ENCODE measurements around the gene HDAC9. TPM values are rescaled to one million over a fixed set of nuclear protein-coding genes. Genes with fewer than 3 reads are reported as not detected.

The HDAC9 gene
- polyA plus RNA-seq, 3 donors from 2014 or later: 10.1 to 28.7 (median 18.1) TPM

DNA sequence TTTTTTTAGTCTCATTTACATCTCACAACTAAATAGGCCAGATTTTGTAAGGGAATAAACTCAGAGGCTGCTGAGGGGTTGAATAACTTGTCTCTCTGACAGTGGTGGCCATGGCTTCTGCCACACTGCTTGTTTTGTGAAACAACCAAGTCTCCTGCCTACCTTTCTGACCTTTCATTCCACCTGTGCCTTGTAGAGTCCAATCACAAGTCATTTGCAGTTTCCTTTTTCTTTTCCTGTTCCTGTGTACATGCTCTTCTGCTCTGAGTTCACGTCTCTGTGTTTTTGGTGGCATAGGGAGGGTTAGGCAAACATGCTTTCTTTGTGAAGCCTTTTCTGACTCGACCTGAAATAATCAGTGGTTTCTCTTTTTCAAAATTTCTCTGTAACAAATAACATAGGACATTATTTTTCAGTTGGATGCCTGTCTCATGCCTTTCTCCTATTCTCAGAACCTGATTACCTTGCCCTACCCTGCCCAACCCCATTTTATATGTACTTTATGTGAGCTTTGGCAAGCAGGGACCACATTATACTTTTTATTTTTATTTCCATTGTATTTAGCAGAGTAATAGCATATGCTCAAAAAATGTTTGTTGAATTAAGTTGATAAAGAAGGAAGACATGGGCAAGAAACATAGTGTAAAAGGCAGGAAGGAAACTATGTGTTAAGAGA, 81.7 kb downstream of the HDAC9 start:
- no peak for DNase-seq
- no peaks in the 10 kb centered on the region for H3K9me3 Mint-ChIP-seq
- no peaks in the 10 kb centered on the region for H3K27me3 Mint-ChIP-seq (ENCODE audit: low read depth in 3 of 3)
- H3K4me3 Mint-ChIP-seq: no peak overlapping the region
- H3K27ac Mint-ChIP-seq: peak overlapping the region in 2 of 6 donors; percentile 5 to 40
- peaks cover 0 to 4% (median 0%) of the 10 kb centered on the region in 3 donors for H3K36me3 Mint-ChIP-seq
- peaks cover 23% of the 10 kb centered on the region in 2 donors for H3K4me1 Mint-ChIP-seq

DNA sequence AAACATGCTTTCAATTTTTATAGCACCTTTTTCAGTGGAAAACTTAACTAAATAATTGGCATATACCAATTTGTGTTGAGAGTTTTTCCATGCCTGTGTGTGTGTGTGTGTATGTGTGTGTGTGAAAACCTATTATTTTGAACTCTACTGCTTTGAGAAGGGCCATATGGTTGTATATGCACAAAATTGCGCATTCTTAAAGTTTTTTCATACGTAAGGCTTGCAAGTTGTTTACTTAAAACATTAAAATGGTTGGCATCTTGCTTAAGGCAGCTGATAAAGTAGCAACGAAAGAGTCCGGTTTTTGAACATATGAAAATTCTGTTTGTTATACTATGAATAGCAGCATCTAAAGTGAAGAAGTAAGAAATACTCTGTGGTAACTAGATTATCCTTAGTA, 84.1 kb downstream of the HDAC9 start:
- no peaks in the 10 kb centered on the region for H3K9me3 Mint-ChIP-seq
- H3K27ac Mint-ChIP-seq: no peak overlapping the region
- peaks cover 0 to 4% (median 3%) of the 10 kb centered on the region in 3 donors for H3K36me3 Mint-ChIP-seq
- H3K4me3 Mint-ChIP-seq: no peak overlapping the region
- H3K27me3 Mint-ChIP-seq (ENCODE audit: low read depth in 3 of 3): no peaks in the 10 kb centered on the region
- no peak for DNase-seq
- H3K4me1 Mint-ChIP-seq: peaks cover 23% of the 10 kb centered on the region in 2 donors

DNA sequence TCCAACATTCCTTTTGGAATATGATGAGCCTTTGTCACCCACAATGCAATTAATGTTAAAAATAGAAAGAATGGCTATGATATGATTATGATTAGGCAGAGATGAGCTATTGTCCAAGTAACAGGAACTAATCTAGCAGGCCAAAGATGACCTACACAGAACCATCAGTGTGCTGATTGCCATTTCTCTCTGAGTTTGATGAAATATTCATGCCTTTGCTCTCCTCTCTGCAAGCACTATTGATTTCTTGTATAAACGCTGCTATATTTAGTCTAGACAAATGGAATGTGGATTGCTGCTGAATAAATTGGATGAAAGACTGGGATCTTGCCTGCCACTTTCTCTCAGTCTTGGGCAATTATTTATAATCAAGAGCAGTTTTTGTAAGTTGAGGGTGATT, 85.4 kb downstream of the HDAC9 start:
- Mint-ChIP-seq H3K4me1 (peaks cover 19 to 22% of the 10 kb centered on the region in 2 donors), H3K27me3 (ENCODE audit: low read depth in 3 of 3) (no peaks in the 10 kb centered on the region), H3K9me3 (no peaks in the 10 kb centered on the region), H3K27ac (no peak overlapping the region), H3K36me3 (peaks cover 0 to 4% (median 3%) of the 10 kb centered on the region in 3 donors), H3K4me3 (no peak overlapping the region)
- no peak for DNase-seq

DNA sequence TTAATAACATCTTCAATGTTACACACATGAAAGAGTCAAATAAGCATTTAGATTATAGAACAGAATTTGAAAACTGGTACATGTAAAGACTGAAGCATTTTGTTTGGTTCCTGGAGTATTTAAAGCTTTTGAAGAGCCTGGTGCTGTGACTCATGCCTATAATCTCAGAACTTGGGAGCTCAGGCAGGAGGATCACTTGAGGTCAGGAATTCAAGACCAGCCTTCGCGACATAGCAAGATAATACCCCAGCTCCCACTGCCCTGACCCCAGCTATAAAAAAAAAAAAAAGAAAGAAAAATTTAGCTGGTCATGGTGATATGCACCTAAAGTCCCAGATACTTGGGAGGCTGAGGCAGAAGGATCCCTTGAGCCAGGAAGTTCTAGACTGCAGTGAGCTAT, 87.8 kb downstream of the HDAC9 start:
- Mint-ChIP-seq H3K27ac (no peak overlapping the region), H3K4me1 (peaks cover 0 to 1% of the 10 kb centered on the region in 2 donors)

DNA sequence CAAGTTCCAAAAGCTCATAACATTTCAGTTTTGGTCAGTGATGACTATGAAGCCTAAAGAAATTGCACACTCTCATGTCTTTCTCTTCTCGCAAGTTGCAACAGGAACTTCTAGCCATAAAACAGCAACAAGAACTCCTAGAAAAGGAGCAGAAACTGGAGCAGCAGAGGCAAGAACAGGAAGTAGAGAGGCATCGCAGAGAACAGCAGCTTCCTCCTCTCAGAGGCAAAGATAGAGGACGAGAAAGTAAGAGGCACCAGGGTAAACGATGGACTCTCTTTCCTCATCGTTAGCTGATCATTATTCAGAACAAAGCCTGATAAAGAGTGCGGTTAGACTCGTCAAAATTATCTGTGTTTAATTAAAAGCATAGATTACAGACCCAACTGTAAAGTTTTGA, 94.7 kb downstream of the HDAC9 start:
- H3K27me3 Mint-ChIP-seq (ENCODE audit: low read depth in 3 of 3): no peaks in the 10 kb centered on the region
- no peaks in the 10 kb centered on the region for H3K9me3 Mint-ChIP-seq
- DNase-seq: no peak
- H3K4me1 Mint-ChIP-seq: no peaks in the 10 kb centered on the region
- no peak overlapping the region for H3K27ac Mint-ChIP-seq
- peaks cover 0 to 9% (median 4%) of the 10 kb centered on the region in 3 donors for H3K36me3 Mint-ChIP-seq
- no peak overlapping the region for H3K4me3 Mint-ChIP-seq

More for the DNA sequence above, 87.8 kb downstream of the HDAC9 start:
- no peak for DNase-seq
- Mint-ChIP-seq H3K36me3 (peaks cover 0 to 3% (median 0%) of the 10 kb centered on the region in 3 donors), H3K4me3 (no peak overlapping the region), H3K27me3 (ENCODE audit: low read depth in 3 of 3) (no peaks in the 10 kb centered on the region), H3K9me3 (no peaks in the 10 kb centered on the region)

DNA sequence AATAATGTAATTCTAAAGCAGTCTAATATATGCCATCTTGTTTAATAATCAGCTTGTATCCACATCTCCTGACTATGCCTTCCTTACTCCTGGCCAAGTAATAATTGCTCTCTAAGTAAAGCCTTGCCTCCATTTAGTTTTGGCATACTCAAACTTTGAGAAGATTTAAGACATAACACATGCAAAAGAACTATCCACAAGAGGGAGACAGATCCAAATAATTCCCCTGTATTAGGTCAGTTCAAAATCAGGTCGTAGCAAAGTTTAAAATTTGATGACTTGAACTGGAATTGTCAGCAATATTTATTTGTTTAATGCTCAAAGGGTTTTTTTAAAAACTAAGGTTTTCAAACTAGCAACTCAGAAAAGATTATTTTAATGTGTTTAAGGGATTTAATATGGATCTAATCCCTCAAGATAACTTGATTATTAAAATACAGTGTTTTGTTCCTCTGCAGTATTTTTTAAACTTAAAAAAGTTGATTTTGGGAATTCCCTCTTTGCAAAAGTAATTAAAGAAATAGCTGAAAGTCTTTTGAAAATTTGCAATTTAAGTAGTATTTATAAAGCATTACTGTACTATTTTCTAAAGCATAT, 95.3 kb downstream of the HDAC9 start:
- DNase-seq: no peak
- Mint-ChIP-seq H3K4me1 (no peaks in the 10 kb centered on the region), H3K27ac (no peak overlapping the region), H3K36me3 (peaks cover 0 to 9% (median 4%) of the 10 kb centered on the region in 3 donors), H3K4me3 (no peak overlapping the region), H3K27me3 (ENCODE audit: low read depth in 3 of 3) (no peaks in the 10 kb centered on the region), H3K9me3 (no peaks in the 10 kb centered on the region)

DNA sequence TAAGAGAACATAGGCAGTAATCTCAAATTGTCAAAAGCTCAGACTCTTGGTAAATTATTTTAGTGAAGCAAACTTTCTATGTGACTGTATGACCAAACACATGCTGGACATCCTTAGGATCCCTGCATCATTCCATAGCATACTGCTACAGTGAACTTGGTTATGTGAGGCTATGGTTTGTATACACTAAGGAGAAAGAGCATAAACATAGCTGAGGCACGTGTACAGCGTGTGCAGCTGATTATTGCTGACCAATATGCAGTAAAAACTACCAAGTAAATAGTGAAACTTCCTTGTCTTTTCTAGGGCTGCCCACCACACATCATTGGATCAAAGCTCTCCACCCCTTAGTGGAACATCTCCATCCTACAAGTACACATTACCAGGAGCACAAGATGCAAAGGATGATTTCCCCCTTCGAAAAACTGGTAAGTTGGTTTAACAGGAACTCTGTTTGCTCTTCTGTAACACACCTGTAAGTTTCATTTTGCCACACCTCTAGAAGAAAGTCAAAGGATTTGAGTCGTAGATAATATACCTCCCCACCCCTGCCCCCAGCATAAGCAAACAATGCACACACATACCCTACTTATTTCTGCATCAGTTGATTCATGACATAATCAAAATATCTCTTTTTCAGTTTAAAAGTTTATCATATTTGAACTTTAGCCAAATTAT, 98.2 kb downstream of the HDAC9 start:
- Mint-ChIP-seq H3K4me1 (no peaks in the 10 kb centered on the region), H3K9me3 (no peaks in the 10 kb centered on the region), H3K27ac (no peak overlapping the region), H3K27me3 (ENCODE audit: low read depth in 3 of 3) (no peaks in the 10 kb centered on the region), H3K36me3 (peaks cover 0 to 19% (median 7%) of the 10 kb centered on the region in 3 donors), H3K4me3 (no peak overlapping the region)
- DNase-seq: no peak

DNA sequence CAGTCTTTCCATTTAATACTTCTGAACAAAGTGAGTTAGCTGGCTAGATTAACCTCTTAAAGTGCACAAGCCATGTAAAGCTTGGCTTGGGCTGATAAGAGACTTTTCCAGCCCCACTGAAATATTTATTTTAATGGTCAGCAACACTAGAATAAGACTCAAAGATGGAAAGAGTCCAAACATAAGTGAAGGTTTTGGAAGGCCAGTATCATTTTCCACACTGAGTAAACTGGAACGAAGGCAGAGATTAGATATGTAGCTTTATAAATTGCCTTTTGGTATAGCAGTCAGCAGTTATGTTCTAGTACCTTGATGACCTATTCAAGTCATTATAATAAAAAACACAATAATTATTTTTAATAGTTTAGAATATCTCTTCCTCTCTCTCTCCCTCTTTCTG, 102.2 kb downstream of the HDAC9 start:
- H3K36me3 Mint-ChIP-seq: peaks cover 7 to 52% (median 41%) of the 10 kb centered on the region in 3 donors
- no peak overlapping the region for H3K4me3 Mint-ChIP-seq
- no peak for DNase-seq
- no peaks in the 10 kb centered on the region for H3K4me1 Mint-ChIP-seq
- no peak overlapping the region for H3K27ac Mint-ChIP-seq
- peaks cover 6 to 19% (median 17%) of the 10 kb centered on the region in 6 donors for H3K9me3 Mint-ChIP-seq
- H3K27me3 Mint-ChIP-seq (ENCODE audit: low read depth in 3 of 3): no peaks in the 10 kb centered on the region

DNA sequence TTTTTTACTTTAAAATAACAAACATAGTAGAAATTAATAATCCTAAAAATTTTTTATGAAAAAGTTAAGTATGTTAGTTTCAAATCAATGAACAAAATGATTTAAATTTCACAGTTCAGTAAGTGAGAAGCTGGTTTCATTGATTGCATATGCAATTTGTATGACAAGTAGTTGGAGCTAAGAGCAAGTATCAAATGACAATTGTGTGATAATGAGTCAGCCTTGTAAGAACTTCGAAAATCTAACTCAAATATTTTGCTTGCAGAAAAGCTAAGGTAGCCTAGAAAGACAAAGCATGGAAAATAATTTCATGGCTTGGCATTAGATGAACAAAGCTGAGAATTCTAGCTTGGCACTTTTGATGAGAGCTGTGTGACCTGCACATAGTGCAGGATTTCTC, 111.5 kb downstream of the HDAC9 start:
- H3K9me3 Mint-ChIP-seq: peaks cover 20 to 42% (median 30%) of the 10 kb centered on the region in 6 donors
- peaks cover 38 to 49% (median 49%) of the 10 kb centered on the region in 3 donors for H3K36me3 Mint-ChIP-seq
- no peak overlapping the region for H3K27ac Mint-ChIP-seq
- DNase-seq: no peak
- no peaks in the 10 kb centered on the region for H3K27me3 Mint-ChIP-seq (ENCODE audit: low read depth in 3 of 3)
- no peak overlapping the region for H3K4me3 Mint-ChIP-seq
- H3K4me1 Mint-ChIP-seq: no peaks in the 10 kb centered on the region

DNA sequence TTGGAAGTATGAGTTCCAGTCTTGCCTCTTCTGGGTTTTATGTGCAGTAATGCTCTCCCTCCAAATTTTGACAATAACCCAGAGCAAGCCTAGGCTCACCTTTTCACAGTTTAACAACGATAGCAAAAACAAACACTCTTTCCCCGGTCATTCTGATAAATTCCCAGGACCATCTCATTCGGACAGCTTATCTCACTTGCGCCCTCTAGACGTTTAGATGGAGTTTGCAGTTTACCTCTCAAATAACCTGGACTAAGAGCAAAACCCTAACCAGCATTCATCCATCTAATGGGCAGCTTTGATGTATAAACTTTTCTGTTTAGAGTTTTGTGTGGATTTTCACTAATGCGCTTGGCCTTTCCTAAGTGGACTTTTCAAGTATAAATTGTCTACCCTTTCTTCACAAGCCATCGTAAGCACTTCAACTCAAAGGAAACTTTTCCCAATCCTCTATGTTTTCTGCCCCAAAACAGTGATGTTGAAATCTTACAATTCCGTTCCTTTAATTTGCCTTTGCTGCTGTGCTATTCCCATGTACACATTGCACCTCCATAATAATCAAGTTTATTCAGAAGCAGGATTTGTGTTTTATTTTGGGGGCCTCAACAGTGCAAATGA, 114.9 kb downstream of the HDAC9 start:
- Mint-ChIP-seq H3K4me3 (no peak overlapping the region), H3K36me3 (peaks cover 8 to 32% (median 28%) of the 10 kb centered on the region in 3 donors), H3K27ac (no peak overlapping the region), H3K4me1 (no peaks in the 10 kb centered on the region), H3K9me3 (peaks cover 0 to 13% (median 4%) of the 10 kb centered on the region in 6 donors), H3K27me3 (ENCODE audit: low read depth in 3 of 3) (no peaks in the 10 kb centered on the region)
- no peak for DNase-seq

DNA sequence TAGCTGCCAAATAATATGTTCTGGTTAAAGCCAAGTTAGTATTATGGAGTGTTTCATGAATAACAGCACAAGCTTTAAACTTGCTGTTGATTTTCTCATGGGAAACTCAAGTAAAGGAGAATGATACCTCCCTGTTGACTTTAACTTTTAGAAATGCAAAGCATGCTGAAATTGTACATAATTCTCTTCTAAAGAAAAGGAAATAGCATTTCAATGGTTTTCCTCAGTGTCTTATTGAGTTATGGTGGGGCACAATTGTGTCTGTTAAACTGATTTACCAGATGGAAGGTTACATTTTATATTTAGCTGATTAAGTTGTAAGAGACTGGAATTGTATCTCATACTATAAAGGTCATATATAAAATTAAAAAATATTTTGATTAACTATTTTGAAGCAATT, 119.3 kb downstream of the HDAC9 start:
- Mint-ChIP-seq H3K36me3 (peaks cover 4 to 34% (median 22%) of the 10 kb centered on the region in 3 donors), H3K27me3 (ENCODE audit: low read depth in 3 of 3) (no peaks in the 10 kb centered on the region), H3K9me3 (peaks cover 0 to 6% (median 0%) of the 10 kb centered on the region in 6 donors), H3K27ac (no peak overlapping the region), H3K4me1 (peaks cover 8 to 9% of the 10 kb centered on the region in 2 donors), H3K4me3 (no peak overlapping the region)
- DNase-seq: no peak

DNA sequence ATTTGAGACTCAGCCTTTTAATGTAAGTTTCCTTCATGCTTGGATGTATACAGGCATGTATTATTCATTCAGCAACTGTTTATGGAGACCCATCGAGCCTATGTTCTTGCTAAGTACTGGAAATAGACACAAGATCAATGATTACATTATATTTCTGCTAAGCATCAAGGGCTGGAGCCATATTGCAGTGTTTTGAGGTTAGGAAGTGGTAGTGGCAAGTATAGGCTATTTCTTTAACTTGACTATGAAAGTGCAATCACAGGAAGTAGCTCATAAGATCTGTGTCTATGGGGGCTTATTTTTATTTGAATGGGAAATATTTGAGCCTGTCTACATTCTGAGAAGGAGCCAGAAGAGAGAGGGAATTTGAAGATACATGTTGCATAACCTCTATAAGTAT, 123.8 kb downstream of the HDAC9 start:
- Mint-ChIP-seq H3K4me1 (peaks cover 9 to 11% of the 10 kb centered on the region in 2 donors), H3K36me3 (peaks cover 0 to 23% (median 18%) of the 10 kb centered on the region in 3 donors), H3K4me3 (no peak overlapping the region), H3K27ac (no peak overlapping the region), H3K27me3 (ENCODE audit: low read depth in 3 of 3) (peaks cover 0 to 1% (median 0%) of the 10 kb centered on the region in 3 donors), H3K9me3 (peaks cover 0 to 4% (median 0%) of the 10 kb centered on the region in 6 donors)
- DNase-seq: no peak

DNA sequence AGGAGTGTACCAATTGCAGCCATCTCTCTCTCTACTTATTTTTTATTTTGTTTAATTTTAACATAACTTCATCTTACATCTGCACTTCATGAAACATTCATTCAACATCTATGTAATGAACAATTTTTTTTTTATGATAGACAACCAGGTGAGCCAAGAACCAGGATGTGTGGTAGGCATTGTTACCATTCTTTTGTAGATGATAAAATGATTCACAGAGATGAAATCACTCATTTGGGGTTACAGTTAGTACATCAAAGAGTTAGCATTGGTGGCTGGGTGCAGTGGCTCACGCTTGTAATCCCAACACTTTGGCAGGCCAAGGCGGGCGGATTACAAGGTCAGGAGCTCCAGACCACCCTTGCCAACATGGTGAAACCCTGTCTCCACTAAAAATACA, 127.8 kb downstream of the HDAC9 start:
- Mint-ChIP-seq H3K27ac (no peak overlapping the region), H3K4me1 (peaks cover 9 to 11% of the 10 kb centered on the region in 2 donors), H3K27me3 (ENCODE audit: low read depth in 3 of 3) (peaks cover 0 to 1% (median 0%) of the 10 kb centered on the region in 3 donors), H3K4me3 (no peak overlapping the region), H3K9me3 (no peaks in the 10 kb centered on the region), H3K36me3 (peaks cover 0 to 24% (median 14%) of the 10 kb centered on the region in 3 donors)
- DNase-seq: no peak

DNA sequence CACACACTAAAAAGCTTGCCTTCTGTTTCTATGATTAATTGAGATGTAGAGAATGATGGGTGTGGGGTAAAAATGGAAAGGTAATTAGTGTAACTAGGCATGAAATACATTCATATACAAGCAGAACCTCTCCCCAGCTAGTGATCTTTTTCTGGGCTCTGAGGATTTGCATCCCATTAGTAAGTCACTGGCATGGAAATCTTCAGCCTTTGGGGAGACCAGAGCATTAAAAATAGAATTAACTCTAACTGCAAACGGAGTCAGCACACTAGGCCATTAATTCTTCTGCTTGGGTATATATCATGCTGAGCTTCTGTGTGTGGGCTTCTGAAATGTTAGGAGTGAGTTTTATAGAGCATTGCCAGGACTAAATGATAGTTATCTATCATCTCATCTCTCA, 128.9 kb downstream of the HDAC9 start:
- peaks cover 0 to 1% (median 0%) of the 10 kb centered on the region in 3 donors for H3K27me3 Mint-ChIP-seq (ENCODE audit: low read depth in 3 of 3)
- H3K36me3 Mint-ChIP-seq: peaks cover 0 to 24% (median 14%) of the 10 kb centered on the region in 3 donors
- no peak for DNase-seq
- H3K4me1 Mint-ChIP-seq: peaks cover 5 to 6% of the 10 kb centered on the region in 2 donors
- H3K9me3 Mint-ChIP-seq: no peaks in the 10 kb centered on the region
- H3K27ac Mint-ChIP-seq: no peak overlapping the region
- no peak overlapping the region for H3K4me3 Mint-ChIP-seq

Measured in immature natural killer cell (primary cell).